ENCODE results near the gene TBC1D8B. TPM values are rescaled to one million over a fixed set of nuclear protein-coding genes. Genes with fewer than 3 reads are reported as not detected.

TBC1D8B gene
- total and polyA plus RNA-seq, 2 of the 4 experiments (the other 2 are of a cell fraction), result 8.3 to 10.4 TPM

GRCh38 chrX:106917830-106918500 is 115.5 kb downstream of the TBC1D8B start:
- Histone ChIP-seq H2AK9ac (replicated peaks; ENCODE audit: low read depth, low read length, poor library complexity) (no peak overlapping the region), H3K14ac (replicated peaks; ENCODE audit: low read depth, low read length) (no peak overlapping the region), H3K4me2 (ENCODE audit: low read depth, low read length) (no peak overlapping the region), H2BK5ac (ENCODE audit: low read depth, low read length, poor library complexity, severe bottlenecking) (no peak overlapping the region), H3K9me1 (ENCODE audit: insufficient read depth, low read length) (no peaks in the 10 kb centered on the region), H3K56ac (ENCODE audit: extremely low read depth, insufficient read depth, low read length) (no peak overlapping the region), H3K18ac (ENCODE audit: low read depth, low read length) (no peak overlapping the region), H4K8ac (ENCODE audit: low read depth in 2 of 2, low read length in 2 of 2) (no peak overlapping the region), H3K79me1 (ENCODE audit: low read depth in 1 of 2, low read length in 2 of 2) (no peaks in the 10 kb centered on the region), H2AK5ac (ENCODE audit: low read depth, low read length) (no peak overlapping the region), H3K4me3 (ENCODE audit: insufficient read depth, low read depth, low read length) (no peak overlapping the region), H3K23ac (ENCODE audit: low read depth, low read length) (no peak overlapping the region), H2AFZ (replicated peaks; ENCODE audit: low read length, poor library complexity) (peak overlapping the region; percentile 36), H4K20me1 (ENCODE audit: insufficient read depth, low read length) (no peaks in the 10 kb centered on the region), H3K9me3 (ENCODE audit: control insufficient read depth, insufficient read depth, low read length) (no peaks in the 10 kb centered on the region), H4K91ac (ENCODE audit: insufficient read depth, low read depth, low read length) (no peak overlapping the region), H2BK15ac (ENCODE audit: low read depth, low read length) (no peak overlapping the region), H3K36me3 (ENCODE audit: control insufficient read depth, insufficient read depth, low read length) (no peaks in the 10 kb centered on the region), H3K27ac (ENCODE audit: insufficient read depth, low read length) (no peak overlapping the region), H4K5ac (ENCODE audit: low read depth, low read length) (no peak overlapping the region), H3K4me1 (ENCODE audit: control insufficient read depth, insufficient read depth, low read length) (no peaks in the 10 kb centered on the region), H3K27me3 (ENCODE audit: control insufficient read depth, insufficient read depth, low read length) (peaks cover 11% of the 10 kb centered on the region), H2BK120ac (ENCODE audit: low read depth, low read length) (no peak overlapping the region), H2BK20ac (ENCODE audit: low read depth, low read length) (no peak overlapping the region), H3K4ac (ENCODE audit: low read depth, low read length) (no peak overlapping the region), H3K9ac (ENCODE audit: low read depth, low read length) (no peak overlapping the region)
- dilution Hi-C loops (cut with HindIII; ENCODE audit: low sequenced_read_pairs, unreplicated experiment) (no loop called here), intact Hi-C loops (cut with micrococcal nuclease) (no loop called here), in situ Hi-C loops (cut with MboI; ENCODE audit: low sequenced_read_pairs) (no loop called here)
- no peak for TF ChIP-seq BHLHE40 (IDR thresholded peaks at IDR 0.05; ENCODE audit: low read depth, low read length)
- TF ChIP-seq FOS (IDR thresholded peaks at IDR 0.05; ENCODE audit: low read depth, low read length), result no peak
- no peak for TF ChIP-seq NFE2L2 (IDR thresholded peaks at IDR 0.05; ENCODE audit: low read depth, low read length)
- no peak for TF ChIP-seq USF2 (IDR thresholded peaks at IDR 0.05; ENCODE audit: low read depth, low read length)
- TF ChIP-seq CTCF (conservative IDR thresholded peaks at IDR 0.05; ENCODE audit: low read depth, low read length), result no peak
- no peak for TF ChIP-seq ELK1 (IDR thresholded peaks at IDR 0.05; ENCODE audit: borderline replicate concordance, low read depth, low read length)
- TF ChIP-seq CEBPB (IDR thresholded peaks at IDR 0.05; ENCODE audit: low read depth, low read length), result no peak
- no peak for TF ChIP-seq CHD1 (IDR thresholded peaks at IDR 0.05; ENCODE audit: low read depth, low read length)
- no peak for TF ChIP-seq RFX5 (IDR thresholded peaks at IDR 0.05; ENCODE audit: low read depth, low read length)
- no peak for TF ChIP-seq POLR2A (IDR thresholded peaks at IDR 0.05; ENCODE audit: low read depth, low read length)
- no peak for TF ChIP-seq MAZ (IDR thresholded peaks at IDR 0.05; ENCODE audit: borderline replicate concordance, low read depth, low read length)
- no peak for TF ChIP-seq RCOR1 (IDR thresholded peaks at IDR 0.05; ENCODE audit: insufficient replicate concordance, low read length)
- no peak for TF ChIP-seq RAD21 (IDR thresholded peaks at IDR 0.05; ENCODE audit: low read length)
- no peak for TF ChIP-seq MXI1 (IDR thresholded peaks at IDR 0.05; ENCODE audit: borderline replicate concordance, low read depth, low read length)
- TF ChIP-seq SMC3 (IDR thresholded peaks at IDR 0.05; ENCODE audit: low read depth, low read length), result no peak
- no peak for TF ChIP-seq MAFK (IDR thresholded peaks at IDR 0.05; ENCODE audit: low read depth, low read length)
- DNase-seq (peak; percentile 71), ATAC-seq (ENCODE audit: low read depth) (no peak; the same call in 1 of the 2 replicates)
- CTCF ChIA-PET, result no interaction called here
- WGBS, 2 experiments (ENCODE audit: extremely low coverage in 2 of 2, insufficient read length in 1 of 2), result 0% methylated on average over 1 of the region's 6 CpGs; no CpG with 5 or more reads in 1 of the 2 experiments
- no TSS peak for BruUV-seq (replicated peaks)
- POLR2A ChIA-PET (ENCODE audit: unreplicated experiment), result no interaction called here
